Chondrocyte (in vitro differentiated cells): ENCODE data around the gene CSNK1E. TPM values are rescaled to one million over a fixed set of nuclear protein-coding genes. Genes with fewer than 3 reads are reported as not detected.

Source experiments
- DNase-seq: peaks from one replicate; pipeline ENCODE4 v3.0.0; 2021; ENCODE audit warnings: mixed read lengths, low spot score
- H3K27ac Mint-ChIP-seq: one replicate; pipeline ENCODE4 v1.8.0; 2021; ENCODE audit warnings: mild to moderate bottlenecking, moderate library complexity, mixed read lengths; ENCODE audit not compliant: unreplicated experiment
- H3K27me3 Mint-ChIP-seq: 2 replicates; pipeline ENCODE4 v1.8.0; 2021; ENCODE audit warnings: low read depth, mixed read lengths
- H3K36me3 Mint-ChIP-seq: 2 replicates; pipeline ENCODE4 v1.8.0; 2021; ENCODE audit warnings: low read depth, mixed read lengths
- H3K4me1 Mint-ChIP-seq: 2 replicates; pipeline ENCODE4 v1.8.0; 2021; ENCODE audit warnings: low read depth, mild to moderate bottlenecking, mixed read lengths
- H3K4me3 Mint-ChIP-seq: one replicate; pipeline ENCODE4 v1.8.0; 2021; ENCODE audit warnings: mild to moderate bottlenecking, moderate library complexity, mixed read lengths; ENCODE audit not compliant: unreplicated experiment
- H3K9me3 Mint-ChIP-seq: 2 replicates; pipeline ENCODE4 v1.8.0; 2021; ENCODE audit warnings: low read depth, mixed read lengths
- CTCF ChIP-seq: fragments of 200-600 bp; sonication (generic); IDR thresholded peaks from 2 replicates; pipeline ENCODE4 v1.5.0; 2021; ENCODE audit warnings: antibody characterized with exemption, mild to moderate bottlenecking, moderate library complexity
- total RNA-seq: library from RNA; stranded (reverse); gene quantifications from 3 replicates; pipeline ENCODE4 v1.2.1, GENCODE V29; 2021

The CSNK1E gene
- total RNA-seq, 1 donor from 2014 or later = 129 TPM

- Mint-ChIP-seq H3K4me3 (no peak overlapping the region), H3K4me1 (peaks cover 7% of the 10 kb centered on the region), H3K9me3 (no peaks in the 10 kb centered on the region), H3K27me3 (no peaks in the 10 kb centered on the region), H3K36me3 (peaks cover 15% of the 10 kb centered on the region), H3K27ac (no peak overlapping the region)
- no peak for DNase-seq
- no peak for TF ChIP-seq CTCF
Measured at GRCh38 chr22:38290347-38290746, 26.9 kb downstream of the CSNK1E start.

- no peak for TF ChIP-seq CTCF
- Mint-ChIP-seq H3K4me3 (no peak overlapping the region), H3K27me3 (no peaks in the 10 kb centered on the region), H3K27ac (no peak overlapping the region), H3K9me3 (no peaks in the 10 kb centered on the region), H3K36me3 (peaks cover 14% of the 10 kb centered on the region), H3K4me1 (peaks cover 10% of the 10 kb centered on the region)
- no peak for DNase-seq
Measured at GRCh38 chr22:38289583-38290082, 27.6 kb downstream of the CSNK1E start.

GRCh38 chr22:38286915-38287669 is 30.1 kb downstream of the CSNK1E start:
- no peak for DNase-seq
- Mint-ChIP-seq H3K27me3 (no peaks in the 10 kb centered on the region), H3K27ac (peak overlapping the region; percentile 37), H3K4me3 (no peak overlapping the region), H3K9me3 (no peaks in the 10 kb centered on the region), H3K4me1 (peaks cover 20% of the 10 kb centered on the region), H3K36me3 (peaks cover 5% of the 10 kb centered on the region)
- no peak for TF ChIP-seq CTCF

GRCh38 chr22:38285018-38285417 is 32.2 kb downstream of the CSNK1E start:
- no peaks in the 10 kb centered on the region for H3K27me3 Mint-ChIP-seq
- no peak for DNase-seq
- H3K4me1 Mint-ChIP-seq = peaks cover 20% of the 10 kb centered on the region
- H3K36me3 Mint-ChIP-seq = peaks cover 3% of the 10 kb centered on the region
- TF ChIP-seq CTCF = no peak
- no peaks in the 10 kb centered on the region for H3K9me3 Mint-ChIP-seq
- no peak overlapping the region for H3K4me3 Mint-ChIP-seq
- peak overlapping the region; percentile 47 for H3K27ac Mint-ChIP-seq

GRCh38 chr22:38284042-38284402 is 33.2 kb downstream of the CSNK1E start:
- TF ChIP-seq CTCF = no peak
- H3K27me3 Mint-ChIP-seq = no peaks in the 10 kb centered on the region
- H3K27ac Mint-ChIP-seq = peak overlapping the region; percentile 69
- peaks cover 3% of the 10 kb centered on the region for H3K36me3 Mint-ChIP-seq
- no peak overlapping the region for H3K4me3 Mint-ChIP-seq
- peaks cover 20% of the 10 kb centered on the region for H3K4me1 Mint-ChIP-seq
- DNase-seq = no peak
- H3K9me3 Mint-ChIP-seq = no peaks in the 10 kb centered on the region
